Right hindlimb (tissue), 1 donor: Measurements from ENCODE around the gene TMC4.
A peak's percentile ranks its signal among the peaks of the same experiment; 100 is the strongest.
"Not testable (repeated sequence)": the region's sequence is repeated elsewhere in the genome, so short reads cannot be mapped to it uniquely, and the experiment has no call there.

Experiments used
- DNase-seq: peaks from one replicate; pipeline ENCODE4 v3.0.0-alpha.2; 2018

TMC4 gene, protein sequence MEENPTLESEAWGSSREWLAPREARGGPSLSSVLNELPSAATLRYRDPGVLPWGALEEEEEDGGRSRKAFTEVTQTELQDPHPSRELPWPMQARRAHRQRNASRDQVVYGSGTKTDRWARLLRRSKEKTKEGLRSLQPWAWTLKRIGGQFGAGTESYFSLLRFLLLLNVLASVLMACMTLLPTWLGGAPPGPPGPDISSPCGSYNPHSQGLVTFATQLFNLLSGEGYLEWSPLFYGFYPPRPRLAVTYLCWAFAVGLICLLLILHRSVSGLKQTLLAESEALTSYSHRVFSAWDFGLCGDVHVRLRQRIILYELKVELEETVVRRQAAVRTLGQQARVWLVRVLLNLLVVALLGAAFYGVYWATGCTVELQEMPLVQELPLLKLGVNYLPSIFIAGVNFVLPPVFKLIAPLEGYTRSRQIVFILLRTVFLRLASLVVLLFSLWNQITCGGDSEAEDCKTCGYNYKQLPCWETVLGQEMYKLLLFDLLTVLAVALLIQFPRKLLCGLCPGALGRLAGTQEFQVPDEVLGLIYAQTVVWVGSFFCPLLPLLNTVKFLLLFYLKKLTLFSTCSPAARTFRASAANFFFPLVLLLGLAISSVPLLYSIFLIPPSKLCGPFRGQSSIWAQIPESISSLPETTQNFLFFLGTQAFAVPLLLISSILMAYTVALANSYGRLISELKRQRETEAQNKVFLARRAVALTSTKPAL

DNA sequence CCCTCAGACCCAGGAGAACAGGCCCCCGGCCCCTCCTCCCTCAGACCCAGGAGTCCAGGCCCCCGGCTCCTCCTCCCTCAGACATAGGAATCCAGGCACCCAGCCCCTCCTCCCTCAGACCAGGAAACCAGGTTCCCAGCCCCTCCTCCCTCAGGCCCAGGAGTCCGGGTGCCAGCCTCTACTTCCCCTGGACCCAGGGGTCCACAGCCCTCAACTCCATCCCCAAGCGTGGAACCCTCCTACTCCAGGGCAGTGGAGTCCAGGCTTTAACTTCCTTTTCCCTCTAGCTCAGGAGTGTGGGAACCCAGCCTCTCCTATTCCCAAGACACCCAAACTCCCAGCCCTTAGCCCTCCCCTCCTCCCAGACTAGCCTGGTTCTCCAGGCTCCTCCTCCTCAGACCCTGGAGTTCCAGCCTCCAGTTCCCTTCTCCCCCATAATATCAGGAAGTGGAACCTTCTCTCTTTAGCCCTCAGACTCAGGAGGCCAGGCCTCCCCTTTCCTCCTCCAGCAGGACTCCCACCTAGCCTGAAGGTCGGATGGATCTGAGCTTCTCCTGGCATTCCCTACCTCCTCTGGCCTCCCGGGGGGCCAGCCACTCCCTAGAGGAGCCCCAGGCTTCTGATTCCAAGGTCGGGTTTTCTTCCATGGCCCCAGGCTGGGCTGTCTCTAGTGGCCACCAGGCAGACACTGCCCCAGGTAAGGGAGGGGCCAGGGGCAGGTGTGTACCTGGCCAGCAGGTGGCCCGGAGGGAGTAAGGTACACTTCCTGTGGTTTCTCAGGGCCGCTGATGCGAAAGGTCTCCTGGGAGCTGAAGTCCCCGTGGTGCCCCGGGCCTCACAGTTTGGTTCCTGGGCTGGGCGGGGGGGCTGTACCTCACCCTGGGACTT is at the start of gene TMC4:
Gene TMC4 (minus strand): TSS at position 690 of the 888 bp plus-strand sequence. CDS start 43 bp downstream, at position 647.
- DNase-seq: peak; percentile 29

- not testable (repeated sequence) for DNase-seq
These were observed 49.0 kb upstream of the TMC4 start for GRCh38 chr19:54221947-54222346.

GRCh38 chr19:54219702-54220101 is 46.7 kb upstream of the TMC4 start:
- DNase-seq: not testable (repeated sequence)

GRCh38 chr19:54218960-54219661 is 46.2 kb upstream of the TMC4 start:
- no peak for DNase-seq

GRCh38 chr19:54218259-54218658 is 45.3 kb upstream of the TMC4 start:
- no peak for DNase-seq

DNA sequence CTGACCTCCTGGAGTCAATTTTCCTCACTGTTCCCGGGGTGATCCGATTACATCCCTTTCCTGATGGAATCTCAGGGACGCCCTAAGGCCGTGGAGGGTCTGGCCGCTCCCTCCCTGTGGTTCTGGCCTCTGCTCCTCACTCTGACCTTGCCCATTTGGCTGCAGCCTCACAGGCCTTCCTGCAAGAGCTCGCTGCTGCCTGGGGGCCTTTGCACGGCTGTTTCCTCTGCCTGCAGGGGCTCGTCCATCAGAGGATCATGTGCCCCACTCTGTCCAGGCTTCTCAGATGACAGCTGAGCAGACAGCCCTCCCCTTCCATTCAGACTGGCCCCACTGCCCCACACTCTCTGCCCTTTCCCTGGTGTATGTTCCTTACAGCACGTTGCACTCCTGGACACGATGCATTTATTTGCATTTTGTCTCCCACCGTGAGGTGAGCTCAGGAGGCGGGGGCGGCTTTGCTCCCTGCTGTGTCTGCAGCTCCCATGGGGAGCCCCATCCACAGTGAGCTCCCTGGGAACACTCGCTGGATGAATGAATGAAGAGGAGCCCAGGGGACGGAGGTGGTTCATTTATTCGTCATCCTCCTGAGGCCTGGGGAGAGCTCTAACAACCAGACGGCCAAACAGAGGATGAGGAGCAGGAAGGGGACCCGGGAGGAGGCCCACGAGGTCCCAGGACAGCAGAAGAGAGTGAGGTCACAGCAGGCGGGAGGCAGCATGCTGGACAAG is 44.7 kb upstream of the TMC4 start:
- DNase-seq: not testable (repeated sequence)

DNA sequence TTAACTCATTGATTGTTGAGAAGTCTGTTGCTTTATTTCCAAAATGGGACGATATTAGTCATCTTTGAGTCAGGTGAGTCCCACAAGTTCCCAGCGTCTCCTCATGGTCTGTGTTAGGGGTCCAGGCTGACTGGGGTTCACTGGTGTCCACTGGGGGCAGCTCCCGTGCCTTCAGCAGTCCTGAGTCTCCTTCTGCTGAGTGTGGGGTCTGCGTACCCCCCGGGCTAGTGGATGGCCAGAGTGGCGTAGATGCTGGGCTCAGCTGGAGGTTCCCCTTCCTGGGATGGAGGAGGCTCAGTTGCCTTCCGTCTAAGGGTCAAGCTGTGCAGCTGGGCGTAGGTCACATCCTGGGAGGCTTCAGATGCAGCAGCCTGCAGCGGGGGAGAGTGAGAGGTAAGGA is 43.9 kb upstream of the TMC4 start:
- no peak for DNase-seq

DNA sequence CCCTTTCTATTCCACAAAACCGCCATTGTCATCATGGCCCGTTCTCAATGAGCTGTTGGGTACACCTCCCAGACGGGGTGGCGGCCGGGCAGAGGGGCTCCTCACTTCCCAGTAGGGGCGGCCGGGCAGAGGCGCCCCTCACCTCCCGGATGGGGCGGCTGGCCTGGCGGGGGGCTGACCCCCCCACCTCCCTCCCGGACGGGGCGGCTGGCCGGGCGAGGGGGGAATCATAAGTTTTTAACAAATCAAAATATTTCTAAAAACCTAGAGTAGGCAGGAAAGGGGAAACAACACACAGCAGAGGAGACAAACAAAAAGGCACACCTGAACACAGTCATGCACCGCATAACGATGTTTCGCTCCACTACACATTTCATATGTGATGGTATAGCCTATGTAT is 41.8 kb upstream of the TMC4 start:
- not testable (repeated sequence) for DNase-seq

GRCh38 chr19:54214217-54214616 is 41.3 kb upstream of the TMC4 start:
- not testable (repeated sequence) for DNase-seq

GRCh38 chr19:54211235-54211634 is 38.3 kb upstream of the TMC4 start:
- no peak for DNase-seq

DNA sequence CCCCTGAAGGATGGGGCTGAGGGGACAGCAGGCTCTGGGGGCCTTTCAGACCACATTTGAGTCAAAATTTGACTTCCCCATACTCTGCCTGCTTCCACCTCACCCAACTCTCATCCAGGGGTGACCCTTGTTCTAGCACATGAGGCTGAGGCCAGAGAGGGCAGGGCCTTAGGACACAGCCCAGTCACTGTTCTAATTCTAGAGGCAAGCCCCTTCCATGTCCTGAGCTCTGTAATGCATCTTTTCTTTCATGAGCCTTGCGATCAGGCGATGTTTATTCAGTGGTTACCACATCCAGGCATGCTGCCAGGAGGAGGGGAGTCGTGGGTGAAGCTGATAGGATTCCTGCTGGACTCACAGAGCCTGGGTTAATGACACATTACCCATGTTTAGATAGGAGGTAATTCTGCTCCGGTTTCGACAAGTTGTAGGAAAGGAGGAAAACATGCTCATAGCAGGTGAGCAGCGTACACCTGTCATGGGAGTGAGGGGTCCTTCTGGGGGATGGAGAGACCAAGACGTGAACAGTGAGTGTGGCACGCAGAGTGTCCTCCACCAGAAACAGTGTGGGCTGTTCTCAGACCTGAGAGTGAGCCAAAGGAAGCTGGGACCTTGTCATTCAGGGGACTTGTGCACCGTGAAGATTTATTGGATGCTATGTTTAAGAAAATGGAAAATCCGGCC is 37.0 kb upstream of the TMC4 start:
- DNase-seq: peak; percentile 80

GRCh38 chr19:54209058-54209810 is 36.3 kb upstream of the TMC4 start:
- DNase-seq: no peak

DNA sequence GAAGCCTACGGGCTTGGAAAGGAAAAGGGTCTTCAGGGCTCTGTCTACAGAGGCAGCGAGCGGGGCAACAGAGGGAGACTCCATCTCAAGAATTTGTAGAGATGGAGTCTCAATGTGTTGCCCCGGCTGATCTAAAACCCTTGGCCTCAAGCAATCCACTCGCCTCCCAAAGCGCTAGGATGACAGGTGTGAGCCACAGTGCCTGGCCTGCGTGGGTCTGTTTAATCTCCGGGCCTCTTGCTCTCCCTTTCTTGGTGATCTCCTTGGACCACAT is 35.8 kb upstream of the TMC4 start:
- DNase-seq: no peak

GRCh38 chr19:54207983-54208783 is 35.2 kb upstream of the TMC4 start:
- peak; percentile 68 for DNase-seq

GRCh38 chr19:54207676-54207982 is 34.7 kb upstream of the TMC4 start:
- DNase-seq: no peak

DNA sequence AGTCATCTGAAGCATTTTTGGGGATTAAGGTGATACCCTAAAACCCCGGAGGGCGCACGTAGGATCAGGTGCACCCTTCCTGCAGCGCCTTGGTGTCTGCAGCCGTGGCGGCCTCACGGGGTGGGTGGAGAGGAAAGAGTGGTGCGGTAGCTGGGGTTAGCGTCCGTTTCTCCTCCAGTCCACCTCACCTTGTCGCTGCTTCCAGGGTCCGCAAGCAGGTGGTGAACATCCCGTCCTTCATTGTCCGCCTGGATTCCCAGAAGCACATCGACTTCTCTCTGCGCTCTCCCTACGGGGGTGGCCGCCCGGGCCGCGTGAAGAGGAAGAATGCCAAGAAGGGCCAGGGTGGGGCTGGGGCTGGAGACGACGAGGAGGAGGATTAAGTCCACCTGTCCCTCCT is 34.2 kb upstream of the TMC4 start:
- not testable (repeated sequence) for DNase-seq

- DNase-seq: no peak
These were observed 33.8 kb upstream of the TMC4 start for GRCh38 chr19:54206831-54207177.

DNA sequence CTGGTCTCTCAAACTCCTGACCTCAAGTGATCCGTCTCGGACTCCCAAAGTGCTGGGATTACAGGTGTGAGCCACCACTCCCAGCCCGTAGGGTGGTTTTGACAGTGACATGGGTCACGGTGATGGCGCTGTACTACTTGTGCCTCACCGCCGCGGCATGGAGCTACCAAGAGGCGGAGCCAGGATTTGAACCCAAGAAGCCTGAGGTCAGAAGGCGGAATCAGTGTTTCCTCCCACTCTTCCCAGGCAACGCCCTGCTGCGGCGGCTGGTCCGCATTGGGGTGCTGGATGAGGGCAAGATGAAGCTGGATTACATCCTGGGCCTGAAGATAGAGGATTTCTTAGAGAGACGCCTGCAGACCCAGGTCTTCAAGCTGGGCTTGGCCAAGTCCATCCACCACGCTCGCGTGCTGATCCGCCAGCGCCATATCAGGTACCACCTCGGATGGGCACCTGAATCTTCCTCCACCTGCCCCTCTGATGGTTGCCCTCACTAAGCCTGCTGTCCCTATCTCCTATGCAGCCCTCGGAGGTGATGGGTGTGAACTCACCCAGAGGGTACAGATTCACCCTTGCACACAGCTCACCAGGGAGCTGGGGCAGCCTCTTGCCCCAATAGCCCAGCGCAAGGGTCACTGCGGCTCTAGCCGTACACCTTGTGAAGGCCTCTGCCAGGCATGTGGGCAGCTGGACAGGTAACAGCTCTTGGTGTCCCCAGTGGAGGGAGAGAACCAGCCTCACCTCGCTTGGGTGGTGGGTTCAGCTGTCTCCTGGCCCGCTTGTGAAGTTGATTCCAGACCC is 33.3 kb upstream of the TMC4 start:
- no peak for DNase-seq

GRCh38 chr19:54204767-54205468 is 32.0 kb upstream of the TMC4 start:
- DNase-seq: no peak
